T-helper 22 cell (primary cell): ENCODE measurements around the gene AQP12A.
A peak's percentile ranks its signal among the peaks of the same experiment; 100 is the strongest.

ENCODE experiments used
- DNase-seq: peaks from one replicate; pipeline ENCODE4 v3.0.0-alpha.2; 2020; ENCODE audit warnings: low read depth

AQP12A gene

GRCh38 chr2:240722796-240723735, 31.4 kb downstream of the AQP12A start:
- DNase-seq, result no peak

GRCh38 chr2:240723851-240724250, 32.2 kb downstream of the AQP12A start:
- no peak for DNase-seq

GRCh38 chr2:240724431-240724830, 32.8 kb downstream of the AQP12A start:
- DNase-seq, result no peak

- DNase-seq, result no peak
Measured at GRCh38 chr2:240725266-240725665, 33.6 kb downstream of the AQP12A start.

- DNase-seq, result no peak
Measured at GRCh38 chr2:240725671-240726070, 34.0 kb downstream of the AQP12A start.

GRCh38 chr2:240726876-240727275, 35.2 kb downstream of the AQP12A start:
- no peak for DNase-seq

- no peak for DNase-seq
Measured at GRCh38 chr2:240727439-240727838, 35.8 kb downstream of the AQP12A start.

- no peak for DNase-seq
Measured at GRCh38 chr2:240727913-240728312, 36.2 kb downstream of the AQP12A start.

GRCh38 chr2:240728361-240728760, 36.7 kb downstream of the AQP12A start:
- DNase-seq, result no peak

GRCh38 chr2:240728827-240729226, 37.2 kb downstream of the AQP12A start:
- DNase-seq, result no peak

GRCh38 chr2:240730501-240731177, 39.0 kb downstream of the AQP12A start:
- no peak for DNase-seq

- no peak for DNase-seq
Measured at GRCh38 chr2:240731178-240731545, 39.5 kb downstream of the AQP12A start.

- no peak for DNase-seq
Measured at GRCh38 chr2:240732184-240732583, 40.5 kb downstream of the AQP12A start.

GRCh38 chr2:240732911-240733622, 41.4 kb downstream of the AQP12A start:
- no peak for DNase-seq

- no peak for DNase-seq
Measured at GRCh38 chr2:240733803-240734495, 42.3 kb downstream of the AQP12A start.

GRCh38 chr2:240734756-240735155, 43.1 kb downstream of the AQP12A start:
- no peak for DNase-seq

GRCh38 chr2:240735476-240735875, 43.8 kb downstream of the AQP12A start:
- DNase-seq, result no peak

- no peak for DNase-seq
Measured at GRCh38 chr2:240736281-240737250, 44.9 kb downstream of the AQP12A start.

- DNase-seq, result no peak
Measured at GRCh38 chr2:240737512-240737911, 45.8 kb downstream of the AQP12A start.

GRCh38 chr2:240737958-240738357, 46.3 kb downstream of the AQP12A start:
- DNase-seq, result no peak

- DNase-seq, result peak; percentile 44
Measured at GRCh38 chr2:240739797-240740196, 48.1 kb downstream of the AQP12A start.
